Measurements from ENCODE around the gene TCERG1L.

The TCERG1L gene

GRCh38 chr10:131231965-131232541, 79.5 kb downstream of the TCERG1L start:
- no peak for TF ChIP-seq CTCF (IDR thresholded peaks at IDR 0.05; ENCODE audit: low read depth, low read length)
- no peak for DNase-seq (ENCODE audit: low read depth in 2 of 2)
- H3K4me3 ChIP-seq (replicated peaks in 1 of 2; ENCODE audit: low read depth in 2 of 2, low read length in 2 of 2) = no peak overlapping the region

DNA sequence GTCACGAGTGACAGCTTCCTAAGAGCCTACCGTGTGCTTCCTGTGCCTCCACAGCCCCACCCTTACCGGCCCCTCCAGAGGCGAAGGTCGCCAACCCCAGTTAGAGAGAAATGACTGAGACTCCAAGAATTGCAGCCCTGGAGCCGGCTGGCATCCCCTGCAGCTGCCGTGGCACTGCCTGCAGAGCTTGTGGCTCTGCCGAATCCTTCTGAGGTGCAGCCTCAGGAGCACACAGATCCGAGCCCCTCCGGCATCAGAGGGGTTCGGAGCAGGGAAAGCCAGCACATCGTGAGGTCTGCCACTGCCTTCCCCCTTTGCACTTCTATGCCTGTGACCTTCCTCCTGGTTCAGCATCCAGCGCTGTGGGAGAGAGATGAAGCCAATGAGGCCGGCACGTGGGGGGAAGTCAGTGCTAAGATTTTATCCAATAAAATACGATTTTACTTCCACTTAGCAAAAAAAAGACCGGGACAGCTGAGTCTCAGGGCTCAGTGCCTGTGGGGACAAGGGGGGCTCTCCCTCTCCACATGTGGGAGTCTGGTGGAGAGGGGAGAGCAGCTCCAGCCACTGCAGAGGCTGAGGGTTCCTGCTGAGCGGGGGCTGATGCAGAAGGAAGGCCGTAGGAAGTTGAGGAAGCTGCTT, 80.1 kb downstream of the TCERG1L start:
- DNase-seq (ENCODE audit: low read depth in 2 of 2) = no peak
- no peak for TF ChIP-seq CTCF (IDR thresholded peaks at IDR 0.05; ENCODE audit: low read depth, low read length)

GRCh38 chr10:131230641-131231322, 80.7 kb downstream of the TCERG1L start:
- no peak for DNase-seq (ENCODE audit: low read depth in 2 of 2)
- no peak for TF ChIP-seq CTCF (IDR thresholded peaks at IDR 0.05; ENCODE audit: low read depth, low read length)
- no peak overlapping the region for H3K4me3 ChIP-seq (replicated peaks in 1 of 2; ENCODE audit: low read depth in 2 of 2, low read length in 2 of 2)

More for the DNA sequence above, 80.1 kb downstream of the TCERG1L start:
- H3K4me3 ChIP-seq (replicated peaks in 1 of 2; ENCODE audit: low read depth in 2 of 2, low read length in 2 of 2) = no peak overlapping the region

DNA sequence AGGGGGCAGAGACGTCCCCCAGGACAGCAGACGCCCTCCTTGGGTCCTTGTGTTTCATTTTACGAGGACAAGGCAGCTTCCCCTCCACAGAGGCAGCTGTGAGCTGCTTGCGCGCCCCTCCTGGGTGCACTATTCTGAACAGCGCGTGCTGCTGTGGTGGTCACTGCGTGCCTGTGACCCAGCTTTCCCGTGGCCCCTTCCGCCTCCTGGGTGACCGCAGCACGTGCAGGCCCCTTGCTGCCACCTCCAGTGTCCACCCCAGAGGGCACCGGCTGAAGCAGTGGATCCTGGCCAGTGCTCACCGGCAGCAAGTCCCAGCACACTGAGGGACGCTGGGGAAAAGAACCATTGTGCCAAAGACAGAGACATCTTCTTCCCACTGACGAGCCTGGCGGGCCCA, 81.4 kb downstream of the TCERG1L start:
- no peak for TF ChIP-seq CTCF (IDR thresholded peaks at IDR 0.05; ENCODE audit: low read depth, low read length)
- no peak for DNase-seq (ENCODE audit: low read depth in 2 of 2)
- H3K4me3 ChIP-seq (replicated peaks in 1 of 2; ENCODE audit: low read depth in 2 of 2, low read length in 2 of 2) = no peak overlapping the region

GRCh38 chr10:131227163-131227740, 84.3 kb downstream of the TCERG1L start:
- no peak overlapping the region for H3K4me3 ChIP-seq (replicated peaks in 1 of 2; ENCODE audit: low read depth in 2 of 2, low read length in 2 of 2)
- no peak for DNase-seq (ENCODE audit: low read depth in 2 of 2)
- no peak for TF ChIP-seq CTCF (IDR thresholded peaks at IDR 0.05; ENCODE audit: low read depth, low read length)

- DNase-seq (ENCODE audit: low read depth in 2 of 2) = no peak
- H3K4me3 ChIP-seq (replicated peaks in 1 of 2; ENCODE audit: low read depth in 2 of 2, low read length in 2 of 2) = no peak overlapping the region
- no peak for TF ChIP-seq CTCF (IDR thresholded peaks at IDR 0.05; ENCODE audit: low read depth, low read length)
Measured at GRCh38 chr10:131226446-131227162, 84.9 kb downstream of the TCERG1L start.
